GM13977 (cell line): ENCODE data around the gene KCNAB1.
"Not testable (repeated sequence)": the region's sequence is repeated elsewhere in the genome, so short reads cannot be mapped to it uniquely, and the experiment has no call there.

Experiments
- DNase-seq: peaks from one replicate; pipeline ENCODE4 v3.0.0; 2012; ENCODE audit warnings: low spot score
- in situ Hi-C: fragments of 300-500 bp; cut with MboI; formaldehyde crosslinking; loops from one replicate; pipeline ENCODE4 v1.12.0; 2022; ENCODE audit warnings: low sequenced_read_pairs, low pct_unique_long_range_greater_than_20kb, mixed read lengths, inconsistent platforms; ENCODE audit not compliant: unreplicated experiment
- TF ChIP-seq, protein P1 (sequence below): IDR thresholded peaks from 2 replicates; pipeline ENCODE4 v1.5.1; 2012; ENCODE audit warnings: mild to moderate bottlenecking, control low read depth; ENCODE audit not compliant: insufficient read depth; ENCODE audit errors: extremely low read depth, missing control alignments

Gene KCNAB1

GRCh38 chr3:156098437-156099035, 21.8 kb upstream of the KCNAB1 start:
- in situ Hi-C loops: no loop called here
- no peak for DNase-seq
- TF ChIP-seq, protein P1, sequence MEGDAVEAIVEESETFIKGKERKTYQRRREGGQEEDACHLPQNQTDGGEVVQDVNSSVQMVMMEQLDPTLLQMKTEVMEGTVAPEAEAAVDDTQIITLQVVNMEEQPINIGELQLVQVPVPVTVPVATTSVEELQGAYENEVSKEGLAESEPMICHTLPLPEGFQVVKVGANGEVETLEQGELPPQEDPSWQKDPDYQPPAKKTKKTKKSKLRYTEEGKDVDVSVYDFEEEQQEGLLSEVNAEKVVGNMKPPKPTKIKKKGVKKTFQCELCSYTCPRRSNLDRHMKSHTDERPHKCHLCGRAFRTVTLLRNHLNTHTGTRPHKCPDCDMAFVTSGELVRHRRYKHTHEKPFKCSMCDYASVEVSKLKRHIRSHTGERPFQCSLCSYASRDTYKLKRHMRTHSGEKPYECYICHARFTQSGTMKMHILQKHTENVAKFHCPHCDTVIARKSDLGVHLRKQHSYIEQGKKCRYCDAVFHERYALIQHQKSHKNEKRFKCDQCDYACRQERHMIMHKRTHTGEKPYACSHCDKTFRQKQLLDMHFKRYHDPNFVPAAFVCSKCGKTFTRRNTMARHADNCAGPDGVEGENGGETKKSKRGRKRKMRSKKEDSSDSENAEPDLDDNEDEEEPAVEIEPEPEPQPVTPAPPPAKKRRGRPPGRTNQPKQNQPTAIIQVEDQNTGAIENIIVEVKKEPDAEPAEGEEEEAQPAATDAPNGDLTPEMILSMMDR: no peak

GRCh38 chr3:156099348-156099747, 21.0 kb upstream of the KCNAB1 start:
- DNase-seq, in situ Hi-C loops: not testable (repeated sequence)

GRCh38 chr3:156099984-156100383, 20.4 kb upstream of the KCNAB1 start:
- in situ Hi-C loops, DNase-seq: not testable (repeated sequence)

DNA sequence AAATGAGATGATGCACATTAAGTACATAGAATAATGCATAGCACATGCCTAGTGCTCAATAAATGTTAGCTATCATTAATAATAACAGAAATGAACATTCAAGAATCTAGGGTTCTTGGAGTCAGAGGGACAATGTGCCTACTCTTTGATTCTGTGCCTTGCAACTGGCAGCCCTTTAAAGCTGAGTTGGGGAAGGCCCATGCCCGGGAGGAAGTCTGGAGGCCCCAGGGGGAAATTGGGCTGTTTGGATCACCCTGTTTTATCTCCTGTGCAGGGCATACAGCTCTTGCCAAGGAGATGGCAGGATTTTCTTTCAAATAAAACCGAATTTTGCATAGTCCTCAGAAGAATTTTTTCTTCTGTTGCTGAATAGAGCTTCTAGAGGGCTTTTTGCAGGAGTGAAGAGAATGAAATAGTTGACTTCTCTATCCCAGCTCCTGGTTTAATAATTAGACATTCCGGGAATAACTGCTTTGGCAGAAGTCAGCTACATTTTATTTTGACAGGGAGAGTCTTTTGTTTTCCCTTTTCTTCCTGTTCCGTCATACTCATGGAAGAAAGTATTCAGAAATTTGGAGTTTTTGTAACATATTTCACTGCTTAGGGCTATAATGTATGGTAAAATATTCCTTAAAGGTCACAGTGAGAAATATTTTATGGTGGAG, 18.0 kb upstream of the KCNAB1 start:
- in situ Hi-C loops: no loop called here
- TF ChIP-seq, protein P1: no peak
- no peak for DNase-seq

- DNase-seq: no peak
- in situ Hi-C loops: no loop called here
- TF ChIP-seq, protein P1: no peak
Measured at GRCh38 chr3:156106721-156107373, 13.5 kb upstream of the KCNAB1 start.

- in situ Hi-C loops: no loop called here
- TF ChIP-seq, protein P1: no peak
- DNase-seq: no peak
Measured at GRCh38 chr3:156107504-156107903, 12.9 kb upstream of the KCNAB1 start.

DNA sequence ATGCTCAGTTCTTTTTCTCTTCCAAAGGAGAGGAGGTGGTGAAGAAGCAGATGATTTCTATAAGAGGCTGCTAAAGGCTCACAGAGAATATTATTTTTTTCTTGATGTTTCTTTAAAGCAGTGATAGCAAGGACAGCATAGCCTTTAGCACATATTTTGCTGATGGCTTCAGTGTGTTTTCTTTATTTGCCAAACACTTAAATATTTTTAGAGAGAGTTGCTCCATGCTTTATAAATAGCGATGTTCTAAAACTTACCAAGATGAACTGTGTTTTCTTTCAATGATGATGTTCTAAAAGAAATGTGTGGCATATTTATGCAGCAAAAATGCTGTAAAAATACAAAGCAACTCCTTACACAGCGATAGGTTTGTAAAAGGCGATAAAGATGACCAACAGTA, 11.8 kb upstream of the KCNAB1 start:
- in situ Hi-C loops: no loop called here
- TF ChIP-seq, protein P1: no peak

More for the DNA sequence above, 11.8 kb upstream of the KCNAB1 start:
- no peak for DNase-seq
